ENCODE data around the gene CPVL.

The CPVL gene

GRCh38 chr7:29146057-29146706, at the start of gene CPVL:
Gene CPVL, minus strand, starts transcription at chr7:29146537. Its CDS starts 25,476 bp downstream, at chr7:29121061.
- Mint-ChIP-seq H3K4me1 (peaks cover 13% of the 10 kb centered on the region), H3K27ac (peak within 1 kb of the TSS in 1 of 2 donors; percentile 48), H3K4me3 (peak within 1 kb of the TSS; percentile 23 to 56), H3K27me3 (peaks cover 56% of the 10 kb centered on the region), H3K9me3 (no peaks in the 10 kb centered on the region)
- DNase-seq (no peak), ATAC-seq (peak; percentile 18)

GRCh38 chr7:29194594-29195427, 48.5 kb upstream of the CPVL start, which contains the start of gene CHN2:
Gene CHN2, plus strand, starts transcription at chr7:29194775.
- Mint-ChIP-seq H3K9me3 (no peaks in the 10 kb centered on the region), H3K4me3 (peak within 1 kb of the TSS; percentile 79 to 80), H3K27me3 (peaks cover 77% of the 10 kb centered on the region), H3K27ac (peak within 1 kb of the TSS; percentile 50 to 98), H3K4me1 (peaks cover 25% of the 10 kb centered on the region)
- ATAC-seq (peak; percentile 79), DNase-seq (peak; percentile 43 to 48)

DNA sequence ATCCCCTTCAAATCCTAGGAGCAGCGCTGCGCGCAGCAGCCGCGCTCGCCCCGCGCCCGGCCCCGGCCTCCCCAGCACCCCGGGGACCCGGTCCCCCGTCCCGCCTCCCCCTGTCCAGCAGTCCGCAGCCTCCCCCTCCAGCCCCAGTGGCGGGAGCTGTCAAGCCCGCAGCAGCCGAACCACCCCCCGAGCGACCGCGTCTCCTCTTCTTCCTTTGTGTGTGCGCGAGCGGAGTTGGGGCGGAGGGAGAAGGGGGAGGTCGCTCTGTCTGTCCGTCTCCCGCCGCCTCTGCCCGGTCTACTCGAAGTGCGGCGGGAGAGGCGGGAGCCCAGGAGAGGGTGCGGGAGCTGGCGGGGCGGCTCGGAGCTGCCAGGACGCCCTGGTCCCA, 47.9 kb upstream of the CPVL start:
- Mint-ChIP-seq H3K4me1 (peaks cover 30% of the 10 kb centered on the region), H3K27me3 (peaks cover 78% of the 10 kb centered on the region), H3K27ac (peak overlapping the region in 1 of 2 donors; percentile 98)

DNA sequence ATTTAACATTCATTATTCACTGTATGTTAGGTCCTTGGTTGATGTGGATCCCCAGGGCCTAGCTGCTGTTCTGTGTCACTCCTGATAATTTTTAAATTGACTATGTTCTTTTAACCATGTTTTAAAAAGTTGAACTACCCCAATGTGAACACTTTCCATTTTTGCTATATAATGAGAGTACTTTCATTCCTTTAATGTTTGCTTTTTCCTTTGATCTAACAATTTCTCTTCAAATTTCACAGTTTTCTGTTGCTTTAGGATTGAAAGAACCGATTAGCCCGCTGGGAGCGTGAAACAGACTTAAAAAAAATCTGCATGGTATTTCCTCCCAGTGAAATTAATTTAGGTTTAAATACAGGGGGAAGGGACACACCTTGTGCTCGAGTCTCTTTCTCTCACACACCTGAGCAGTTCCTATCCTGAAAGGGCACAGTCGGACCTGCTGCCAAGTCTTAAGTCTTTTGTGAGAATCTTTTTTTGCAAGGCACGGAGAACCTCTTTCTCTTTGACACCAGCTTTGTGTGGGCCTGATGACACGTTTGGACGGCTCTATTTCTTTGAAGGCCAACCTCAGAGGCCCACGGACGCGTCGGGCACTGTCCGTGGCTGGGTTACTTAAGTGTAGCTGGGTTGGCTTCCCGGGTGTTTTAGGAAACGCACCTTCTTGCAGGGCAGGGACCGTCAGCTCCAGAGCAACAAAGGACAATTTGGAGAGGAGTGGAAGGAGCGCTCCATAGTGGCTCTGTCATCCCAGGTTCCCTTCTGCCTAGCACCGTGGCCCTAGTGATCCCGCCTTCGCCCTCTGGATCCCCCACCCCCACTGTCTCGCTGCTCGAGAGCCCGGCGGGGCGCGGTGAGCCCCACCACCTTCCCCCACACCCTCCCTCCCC, 47.2 kb upstream of the CPVL start:
- ATAC-seq (no peak), DNase-seq (no peak)
- Mint-ChIP-seq H3K27ac (no peak overlapping the region), H3K27me3 (peaks cover 82% of the 10 kb centered on the region), H3K4me3 (peak overlapping the region in 1 of 2 donors; percentile 79), H3K9me3 (no peaks in the 10 kb centered on the region), H3K4me1 (peaks cover 30% of the 10 kb centered on the region)

More for the DNA sequence above, 47.9 kb upstream of the CPVL start:
- no peaks in the 10 kb centered on the region for H3K9me3 Mint-ChIP-seq
- DNase-seq (no peak), ATAC-seq (peak; percentile 18)
- peak overlapping the region; percentile 79 to 80 for H3K4me3 Mint-ChIP-seq

GRCh38 chr7:29192811-29193210, 46.5 kb upstream of the CPVL start:
- Mint-ChIP-seq H3K27ac (no peak overlapping the region), H3K4me1 (peaks cover 30% of the 10 kb centered on the region), H3K27me3 (peaks cover 79% of the 10 kb centered on the region), H3K4me3 (no peak overlapping the region), H3K9me3 (no peaks in the 10 kb centered on the region)
- no peak for DNase-seq
- ATAC-seq, result no peak

DNA sequence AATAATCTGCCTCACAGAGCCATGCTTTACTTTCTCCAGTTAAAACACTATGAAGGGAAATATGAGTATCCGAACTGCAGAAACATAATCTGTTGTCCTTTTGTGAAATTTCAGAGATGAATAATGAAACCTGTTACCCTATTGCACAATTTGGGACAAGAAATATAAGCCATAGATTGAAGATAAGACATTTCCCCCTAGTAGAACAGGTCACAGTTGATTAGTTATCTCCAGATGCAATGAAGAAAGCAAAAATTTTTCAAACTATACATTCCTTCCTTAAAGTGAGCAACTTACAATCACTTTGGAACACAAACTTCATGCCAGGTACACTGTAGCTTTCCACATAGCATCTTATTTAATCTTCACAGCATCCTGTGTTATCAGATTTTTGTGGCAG, 46.0 kb upstream of the CPVL start:
- no peak overlapping the region for H3K4me3 Mint-ChIP-seq
- peaks cover 30% of the 10 kb centered on the region for H3K4me1 Mint-ChIP-seq
- DNase-seq (no peak), ATAC-seq (no peak)
- peaks cover 74% of the 10 kb centered on the region for H3K27me3 Mint-ChIP-seq
- no peak overlapping the region for H3K27ac Mint-ChIP-seq
- H3K9me3 Mint-ChIP-seq, result no peaks in the 10 kb centered on the region

- Mint-ChIP-seq H3K4me3 (no peak overlapping the region), H3K27me3 (peaks cover 59% of the 10 kb centered on the region), H3K4me1 (peaks cover 12% of the 10 kb centered on the region), H3K9me3 (no peaks in the 10 kb centered on the region), H3K27ac (no peak overlapping the region)
- no peak for DNase-seq
- no peak for ATAC-seq
Observed at GRCh38 chr7:29190349-29191045, 44.2 kb upstream of the CPVL start.

DNA sequence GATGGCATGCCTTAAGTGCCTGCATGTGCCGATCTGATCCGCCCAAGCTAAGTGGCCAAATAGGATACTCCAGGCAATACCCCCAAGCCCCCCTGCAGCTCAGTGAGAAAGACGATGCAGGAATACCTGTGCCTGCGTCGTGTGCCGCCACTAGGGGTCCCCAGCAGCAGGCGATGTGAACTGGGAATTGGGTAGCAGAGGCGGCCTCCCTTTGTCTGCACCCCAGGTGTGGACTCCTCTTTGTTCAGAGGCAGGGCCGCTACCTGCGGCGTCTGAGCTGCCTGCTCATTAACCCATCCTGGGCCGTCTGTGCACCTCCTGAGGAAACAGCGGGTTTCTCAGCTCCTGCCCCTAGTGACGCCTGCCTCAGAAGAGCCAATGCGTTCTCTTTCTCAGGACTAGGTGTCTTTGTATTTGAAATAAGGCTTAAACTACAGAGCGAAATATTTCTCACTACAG, 43.4 kb upstream of the CPVL start:
- Mint-ChIP-seq H3K27ac (no peak overlapping the region), H3K9me3 (no peaks in the 10 kb centered on the region), H3K4me3 (no peak overlapping the region), H3K4me1 (peaks cover 7% of the 10 kb centered on the region), H3K27me3 (peaks cover 52% of the 10 kb centered on the region)
- ATAC-seq (peak; percentile 56), DNase-seq (peak; percentile 44 to 46)

GRCh38 chr7:29185613-29186012, 39.3 kb upstream of the CPVL start:
- H3K9me3 Mint-ChIP-seq, result no peaks in the 10 kb centered on the region
- no peak overlapping the region for H3K27ac Mint-ChIP-seq
- peaks cover 21% of the 10 kb centered on the region for H3K27me3 Mint-ChIP-seq
- peaks cover 7% of the 10 kb centered on the region for H3K4me1 Mint-ChIP-seq
- H3K4me3 Mint-ChIP-seq, result no peak overlapping the region
- ATAC-seq, result no peak
- no peak for DNase-seq

GRCh38 chr7:29184599-29184998, 38.3 kb upstream of the CPVL start:
- Mint-ChIP-seq H3K4me1 (peaks cover 2% of the 10 kb centered on the region), H3K4me3 (no peak overlapping the region), H3K27me3 (peaks cover 16% of the 10 kb centered on the region), H3K27ac (no peak overlapping the region), H3K9me3 (no peaks in the 10 kb centered on the region)
- DNase-seq, result no peak
- no peak for ATAC-seq

DNA sequence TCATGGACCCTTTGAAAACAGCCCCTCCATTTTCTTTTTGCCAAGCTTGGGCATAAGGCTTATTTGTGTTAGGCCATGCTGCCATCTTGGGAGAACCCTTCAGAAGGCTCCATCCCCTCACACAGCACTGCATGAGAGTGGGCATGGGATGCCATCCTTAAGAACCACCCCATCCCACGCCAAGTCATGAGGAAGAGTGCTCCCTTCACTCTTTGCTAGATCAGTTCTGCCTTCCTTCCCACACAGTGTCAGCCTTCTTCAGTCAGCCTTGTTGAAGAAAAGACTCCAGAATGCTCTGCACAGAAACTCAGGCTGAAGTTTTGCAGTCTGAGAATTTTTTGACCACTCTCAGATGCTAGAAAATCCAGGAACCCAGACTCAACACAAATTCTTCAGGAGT, 32.8 kb upstream of the CPVL start:
- DNase-seq (no peak), ATAC-seq (no peak)
- H3K27me3 Mint-ChIP-seq, result peaks cover 23% of the 10 kb centered on the region
- no peak overlapping the region for H3K27ac Mint-ChIP-seq
- no peak overlapping the region for H3K4me3 Mint-ChIP-seq
- H3K4me1 Mint-ChIP-seq, result peaks cover 10% of the 10 kb centered on the region
- H3K9me3 Mint-ChIP-seq, result no peaks in the 10 kb centered on the region

DNA sequence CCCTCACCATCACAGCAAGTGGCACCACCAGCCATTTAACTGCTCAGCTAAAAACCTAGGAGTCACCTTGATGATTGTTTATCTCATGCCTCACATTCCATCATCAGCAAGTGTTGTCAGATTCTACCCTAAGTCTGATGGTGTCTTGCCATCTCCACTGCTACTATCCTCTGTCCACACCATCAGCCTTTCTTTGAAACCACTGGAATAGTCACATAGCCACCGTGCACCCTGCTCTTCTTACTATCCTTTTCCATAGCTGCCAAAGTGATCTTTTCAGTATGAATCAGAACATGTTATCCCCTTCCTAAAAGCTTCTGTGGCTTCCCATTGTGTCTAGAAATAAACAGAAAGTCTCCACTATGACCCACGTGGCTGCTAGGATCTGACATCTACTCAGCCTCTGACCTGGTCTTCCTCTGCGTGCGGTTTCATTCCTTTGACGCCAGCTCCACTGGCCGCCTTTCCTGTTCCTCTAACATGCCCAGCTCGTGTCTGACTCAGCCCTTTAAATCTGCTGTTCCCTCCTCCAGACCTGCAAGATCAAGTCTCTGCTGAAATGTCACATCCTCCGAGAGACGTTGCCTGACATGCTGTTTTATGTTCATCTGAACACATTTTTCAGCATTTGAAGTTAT, 31.7 kb upstream of the CPVL start:
- H3K4me3 Mint-ChIP-seq, result peak overlapping the region; percentile 10 to 14
- DNase-seq (peak in 1 of 2 donors; percentile 15), ATAC-seq (peak; percentile 77)
- no peak overlapping the region for H3K27ac Mint-ChIP-seq
- H3K9me3 Mint-ChIP-seq, result no peaks in the 10 kb centered on the region
- H3K27me3 Mint-ChIP-seq, result peaks cover 23% of the 10 kb centered on the region
- H3K4me1 Mint-ChIP-seq, result peaks cover 10% of the 10 kb centered on the region

- Mint-ChIP-seq H3K4me1 (peaks cover 9% of the 10 kb centered on the region), H3K4me3 (no peak overlapping the region), H3K9me3 (no peaks in the 10 kb centered on the region), H3K27ac (no peak overlapping the region), H3K27me3 (peaks cover 21% of the 10 kb centered on the region)
- ATAC-seq (no peak), DNase-seq (no peak)
Observed at GRCh38 chr7:29173458-29173857, 27.1 kb upstream of the CPVL start.

DNA sequence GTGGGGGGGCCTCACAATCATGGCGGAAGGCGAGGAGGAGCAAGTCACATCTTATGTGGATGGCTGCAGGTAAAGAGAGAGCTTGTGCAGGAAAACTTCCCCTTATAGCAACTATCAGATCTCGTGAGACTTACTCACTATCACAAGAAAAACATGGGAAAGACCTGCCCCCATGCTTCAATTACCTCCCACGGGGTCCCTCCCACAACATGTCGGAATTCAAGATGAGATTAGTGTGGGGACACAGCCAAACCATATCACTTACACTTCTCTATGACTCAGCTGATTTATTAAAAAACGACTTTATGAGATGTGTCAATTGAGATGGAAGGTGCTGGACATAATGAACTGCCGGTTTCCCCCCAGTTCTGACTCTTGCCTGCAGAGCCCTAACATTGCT, 24.4 kb upstream of the CPVL start:
- ATAC-seq, result no peak

More for the DNA sequence above, 24.4 kb upstream of the CPVL start:
- Mint-ChIP-seq H3K4me1 (no peaks in the 10 kb centered on the region), H3K27ac (no peak overlapping the region), H3K4me3 (no peak overlapping the region), H3K9me3 (peaks cover 4 to 5% of the 10 kb centered on the region in 2 donors), H3K27me3 (peaks cover 15% of the 10 kb centered on the region)
- DNase-seq, result no peak

All from stimulated activated naive CD8-positive, alpha-beta T cell treated with anti-CD3 and anti-CD28 coated beads, Interleukin-15, amount 100 ng/mL, for 72 hours (primary cell).